Lung (tissue), 12 donors: ENCODE measurements around the gene SPRED3. TPM values are rescaled to one million over a fixed set of nuclear protein-coding genes. Genes with fewer than 3 reads are reported as not detected.

Source experiments
- ATAC-seq: fragments of 200-7000 bp; cut with Tn5 transposase; one replicate; pipeline ENCODE4 v1.9.1; 2020; ENCODE audit warnings: moderate number of reproducible peaks; ENCODE audit not compliant: insufficient read depth, low FRiP score
- DNase-seq, 3 donors: peaks; one replicate each; pipeline ENCODE4 v3.0.0-alpha.2; 2013 to 2017
- H3K27ac ChIP-seq, 2 donors: one replicate each; pipeline ENCODE4 v1.5.1; 2013; ENCODE audit warnings: mild to moderate bottlenecking in 2 of 2, moderate library complexity in 2 of 2, control low read depth in 1 of 2, inconsistent platforms in 1 of 2, low read depth in 1 of 2, low read length in 1 of 2
- H3K27me3 ChIP-seq, 3 donors: one replicate each; pipeline ENCODE4 v1.5.1; 2013; ENCODE audit warnings: low read length in 2 of 3; ENCODE audit not compliant: control insufficient read depth in 3 of 3, insufficient read depth in 3 of 3
- H3K36me3 ChIP-seq, 4 donors: one replicate each; pipeline ENCODE4 v1.5.1; 2013; ENCODE audit warnings: low read length in 4 of 4, mild to moderate bottlenecking in 1 of 4, moderate library complexity in 1 of 4; ENCODE audit not compliant: control insufficient read depth in 4 of 4, insufficient read depth in 4 of 4
- H3K4me1 ChIP-seq, 5 donors: one replicate each; pipeline ENCODE4 v1.5.1; 2013; ENCODE audit warnings: low read length in 5 of 5, mild to moderate bottlenecking in 2 of 5, moderate library complexity in 1 of 5; ENCODE audit not compliant: control insufficient read depth in 5 of 5, insufficient read depth in 5 of 5
- H3K4me3 ChIP-seq: one replicate; pipeline ENCODE4 v1.5.1; 2013; ENCODE audit warnings: mild to moderate bottlenecking, control low read depth, moderate library complexity
- H3K9ac ChIP-seq, 2 donors: one replicate each; pipeline ENCODE4 v1.5.1; 2013; ENCODE audit warnings: low read length in 2 of 2, control low read depth in 1 of 2; ENCODE audit not compliant: insufficient read depth in 1 of 2
- H3K9me3 ChIP-seq, 4 donors: one replicate each; pipeline ENCODE4 v1.5.1; 2013; ENCODE audit warnings: low read length in 3 of 4, mild to moderate bottlenecking in 1 of 4, moderate library complexity in 1 of 4; ENCODE audit not compliant: control insufficient read depth in 4 of 4, insufficient read depth in 3 of 4
- WGBS, 2 donors: extraction: QIAGEN DNeasy Blood & Tissue Kit; methylation state at CpG; one replicate each; pipeline ENCODE4 v1.1.7; 2013; 5-methylcytosine and 5-hydroxymethylcytosine counted together
- polyA plus RNA-seq, 2 donors: library from polyadenylated mRNA; stranded (reverse); fragments of 200-250 nt; gene quantifications; one replicate each; pipeline ENCODE4 v1.2.1, GENCODE V29; 2013
- total RNA-seq, 2 donors: library from RNA; depleted of rRNA in 1 of 2; stranded (reverse); fragments of >200 nt in 1 of 2; gene quantifications; one replicate each; pipeline ENCODE4 v1.2.1, GENCODE V29; 2014 to 2021
- TF ChIP-seq, protein P1 (sequence below): IDR thresholded peaks from 2 replicates; pipeline ENCODE4 v1.5.1; 2012; ENCODE audit warnings: mild to moderate bottlenecking; ENCODE audit errors: control extremely low read depth, extremely low read depth
- donor health status: control.
- donor health status: control.
- donor health status: Bipolar disorder and iron deficiency.
- donor health status: healthy.
- donor health status: DM: yes; HTN: yes; CAD: no.

SPRED3 gene
- total and polyA plus RNA-seq, 4 donors, result 0.09 to 2.6 (median 1.3) TPM

DNA sequence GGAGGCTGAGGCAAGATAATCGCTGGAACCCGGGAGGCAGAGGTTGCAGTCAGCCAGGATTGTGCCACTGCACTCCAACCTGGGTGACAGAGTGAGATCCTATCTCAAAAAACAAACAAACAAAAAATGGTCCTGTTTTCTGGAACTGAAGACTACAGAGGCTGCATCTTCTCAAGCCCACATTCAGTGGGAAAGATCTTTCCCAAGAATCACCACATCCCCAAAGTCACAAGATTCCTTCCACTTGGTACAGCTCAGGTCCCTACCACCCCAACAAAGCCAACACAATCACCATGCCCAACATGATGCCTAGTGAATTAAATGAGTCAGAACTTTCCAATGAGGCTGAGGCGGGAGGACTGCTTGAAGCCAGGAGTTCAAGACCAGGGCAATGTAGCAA is 37.6 kb upstream of the SPRED3 start:
- H3K4me3 ChIP-seq, result no peak overlapping the region
- no peak overlapping the region for H3K9ac ChIP-seq
- TF ChIP-seq, protein P1, sequence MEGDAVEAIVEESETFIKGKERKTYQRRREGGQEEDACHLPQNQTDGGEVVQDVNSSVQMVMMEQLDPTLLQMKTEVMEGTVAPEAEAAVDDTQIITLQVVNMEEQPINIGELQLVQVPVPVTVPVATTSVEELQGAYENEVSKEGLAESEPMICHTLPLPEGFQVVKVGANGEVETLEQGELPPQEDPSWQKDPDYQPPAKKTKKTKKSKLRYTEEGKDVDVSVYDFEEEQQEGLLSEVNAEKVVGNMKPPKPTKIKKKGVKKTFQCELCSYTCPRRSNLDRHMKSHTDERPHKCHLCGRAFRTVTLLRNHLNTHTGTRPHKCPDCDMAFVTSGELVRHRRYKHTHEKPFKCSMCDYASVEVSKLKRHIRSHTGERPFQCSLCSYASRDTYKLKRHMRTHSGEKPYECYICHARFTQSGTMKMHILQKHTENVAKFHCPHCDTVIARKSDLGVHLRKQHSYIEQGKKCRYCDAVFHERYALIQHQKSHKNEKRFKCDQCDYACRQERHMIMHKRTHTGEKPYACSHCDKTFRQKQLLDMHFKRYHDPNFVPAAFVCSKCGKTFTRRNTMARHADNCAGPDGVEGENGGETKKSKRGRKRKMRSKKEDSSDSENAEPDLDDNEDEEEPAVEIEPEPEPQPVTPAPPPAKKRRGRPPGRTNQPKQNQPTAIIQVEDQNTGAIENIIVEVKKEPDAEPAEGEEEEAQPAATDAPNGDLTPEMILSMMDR, result no peak
- WGBS, 2 donors, result 80 to 81% methylated on average over 3 of the region's 3 CpGs
- no peaks in the 10 kb centered on the region for H3K36me3 ChIP-seq
- H3K9me3 ChIP-seq, result no peaks in the 10 kb centered on the region
- DNase-seq (no peak), ATAC-seq (no peak)
- no peak overlapping the region for H3K27ac ChIP-seq
- H3K27me3 ChIP-seq, result peaks cover 0 to 3% (median 0%) of the 10 kb centered on the region in 3 donors
- H3K4me1 ChIP-seq, result no peaks in the 10 kb centered on the region

DNA sequence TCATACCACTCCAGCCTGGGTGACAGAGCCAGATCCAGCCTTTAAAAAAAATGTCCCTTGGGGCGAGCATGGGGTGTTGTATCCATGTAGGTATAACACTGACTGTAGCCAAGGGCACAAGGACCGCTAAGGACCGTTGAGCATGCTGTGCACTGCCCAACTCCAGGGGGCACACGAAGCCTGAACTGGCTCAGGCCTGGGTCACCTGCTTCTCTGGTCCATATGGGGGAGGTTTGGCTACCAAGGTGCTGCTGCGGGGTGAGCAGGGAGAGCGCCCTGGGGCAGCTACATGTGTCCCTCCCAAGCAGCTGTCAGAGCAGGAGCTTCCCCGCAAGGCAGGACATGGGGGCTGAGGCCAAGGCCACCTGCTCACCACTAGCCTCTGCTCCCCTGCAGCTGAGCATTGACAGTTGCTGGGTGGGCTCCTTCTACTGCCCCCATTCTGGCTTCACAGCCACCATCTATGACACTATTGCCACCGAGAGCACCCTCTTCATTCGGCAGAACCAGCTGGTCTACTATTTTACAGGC is 36.6 kb upstream of the SPRED3 start:
- no peak overlapping the region for H3K27ac ChIP-seq
- H3K4me1 ChIP-seq, result no peaks in the 10 kb centered on the region
- peaks cover 0 to 4% (median 4%) of the 10 kb centered on the region in 3 donors for H3K27me3 ChIP-seq
- H3K9me3 ChIP-seq, result no peaks in the 10 kb centered on the region
- H3K36me3 ChIP-seq, result no peaks in the 10 kb centered on the region
- 71 to 78% methylated on average over 9 of the region's 9 CpGs for WGBS, 2 donors
- no peak for ATAC-seq
- DNase-seq, result no peak
- no peak overlapping the region for H3K4me3 ChIP-seq
- TF ChIP-seq, protein P1, result no peak
- H3K9ac ChIP-seq, result no peak overlapping the region

DNA sequence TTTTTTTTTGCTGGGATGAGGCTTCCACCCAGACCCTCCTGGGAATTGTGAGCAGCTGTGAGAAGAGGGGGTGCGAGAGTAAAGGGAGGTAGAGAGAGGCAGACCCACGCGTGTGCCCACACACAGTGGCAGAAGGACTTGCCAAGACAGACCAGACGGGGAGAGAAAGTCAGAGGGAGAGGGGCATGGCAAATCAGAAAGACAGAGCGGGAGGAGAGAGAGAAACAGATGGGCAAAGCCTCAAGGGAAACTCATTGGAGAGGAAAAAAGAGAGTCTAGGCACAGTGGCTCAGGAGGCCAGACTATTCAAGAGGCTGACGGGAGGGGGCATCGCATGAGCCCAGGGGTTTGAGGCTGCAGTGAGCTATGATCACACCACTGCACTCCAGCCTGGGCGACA is 35.9 kb upstream of the SPRED3 start:
- H3K36me3 ChIP-seq, result no peaks in the 10 kb centered on the region
- no peaks in the 10 kb centered on the region for H3K9me3 ChIP-seq
- DNase-seq, result no peak
- no peak overlapping the region for H3K9ac ChIP-seq
- H3K4me3 ChIP-seq, result no peak overlapping the region
- 83 to 89% methylated on average over 8 of the region's 8 CpGs for WGBS, 2 donors
- TF ChIP-seq, protein P1, result no peak
- peaks cover 0 to 4% (median 4%) of the 10 kb centered on the region in 3 donors for H3K27me3 ChIP-seq
- H3K4me1 ChIP-seq, result no peaks in the 10 kb centered on the region
- ATAC-seq, result no peak
- no peak overlapping the region for H3K27ac ChIP-seq
